ENCODE data around the gene GXYLT2. TPM values are rescaled to one million over a fixed set of nuclear protein-coding genes. Genes with fewer than 3 reads are reported as not detected.
A peak's percentile ranks its signal among the peaks of the same experiment; 100 is the strongest.

The GXYLT2 gene
- total and polyA plus RNA-seq, 3 donors from 2014 or later = 9.7 to 27.8 (median 17.6) TPM

GRCh38 chr3:72951259-72951722, 63.4 kb downstream of the GXYLT2 start:
- intact Hi-C loops (cut with DNase I; ENCODE audit: low total_unique reads) = no loop called here
- H3K36me3 ChIP-seq (ENCODE audit: low read depth, missing control alignments) = no peaks in the 10 kb centered on the region
- 79 to 80% methylated on average over 6 of the region's 6 CpGs for WGBS, 2 donors
- DNase-seq = no peak
- no peaks in the 10 kb centered on the region for H3K27me3 ChIP-seq
- peaks cover 10% of the 10 kb centered on the region for H3K4me1 ChIP-seq
- no peak overlapping the region for H3K4me3 ChIP-seq
- TF ChIP-seq CTCF (IDR thresholded peaks at IDR 0.05) (no peak), POLR2A (IDR thresholded peaks at IDR 0.05) (no peak)
- H3K9me3 ChIP-seq = no peaks in the 10 kb centered on the region
- H3K27ac ChIP-seq = no peak overlapping the region

GRCh38 chr3:72953325-72953956, 65.6 kb downstream of the GXYLT2 start:
- Histone ChIP-seq H3K27me3 (no peaks in the 10 kb centered on the region), H3K4me1 (peaks cover 30% of the 10 kb centered on the region), H3K9me3 (no peaks in the 10 kb centered on the region), H3K27ac (peak overlapping the region; percentile 39 to 50), H3K4me3 (no peak overlapping the region), H3K36me3 (ENCODE audit: low read depth, missing control alignments) (no peaks in the 10 kb centered on the region)
- peak; percentile 47 for DNase-seq
- TF ChIP-seq POLR2A (IDR thresholded peaks at IDR 0.05) (no peak), CTCF (IDR thresholded peaks at IDR 0.05) (no peak)
- 66 to 76% methylated on average over 7 of the region's 7 CpGs for WGBS, 2 donors
- intact Hi-C loops (cut with DNase I; ENCODE audit: low total_unique reads) = no loop called here

- DNase-seq = peak; percentile 85
- no peaks in the 10 kb centered on the region for H3K9me3 ChIP-seq
- H3K27ac ChIP-seq = peak overlapping the region; percentile 34 to 68
- WGBS, 2 donors = 48 to 74% methylated on average over 8 of the region's 8 CpGs
- intact Hi-C loops (cut with DNase I; ENCODE audit: low total_unique reads) = no loop called here
- no peaks in the 10 kb centered on the region for H3K27me3 ChIP-seq
- peaks cover 43% of the 10 kb centered on the region for H3K4me1 ChIP-seq
- H3K4me3 ChIP-seq = no peak overlapping the region
- no peak for TF ChIP-seq CTCF (IDR thresholded peaks at IDR 0.05)
- no peak for TF ChIP-seq POLR2A (IDR thresholded peaks at IDR 0.05)
- H3K36me3 ChIP-seq (ENCODE audit: low read depth, missing control alignments) = no peaks in the 10 kb centered on the region
These were observed 69.5 kb downstream of the GXYLT2 start for GRCh38 chr3:72957297-72957696.

GRCh38 chr3:72959336-72959735, 71.5 kb downstream of the GXYLT2 start:
- H3K4me1 ChIP-seq = peaks cover 34% of the 10 kb centered on the region
- intact Hi-C loops (cut with DNase I; ENCODE audit: low total_unique reads) = no loop called here
- TF ChIP-seq CTCF (IDR thresholded peaks at IDR 0.05) (no peak), POLR2A (IDR thresholded peaks at IDR 0.05) (no peak)
- H3K9me3 ChIP-seq = no peaks in the 10 kb centered on the region
- no peaks in the 10 kb centered on the region for H3K27me3 ChIP-seq
- DNase-seq = no peak
- no peak overlapping the region for H3K4me3 ChIP-seq
- H3K36me3 ChIP-seq (ENCODE audit: low read depth, missing control alignments) = no peaks in the 10 kb centered on the region
- 92 to 96% methylated on average over 5 of the region's 5 CpGs for WGBS, 2 donors
- peak overlapping the region; percentile 19 to 48 for H3K27ac ChIP-seq
